IPS-15b (cell line): ENCODE measurements around the gene OR2T34.
"Not testable (repeated sequence)": the region's sequence is repeated elsewhere in the genome, so short reads cannot be mapped to it uniquely, and the experiment has no call there.

ENCODE experiments used
- H3K27me3 ChIP-seq: one replicate; pipeline ENCODE4 v1.6.1; 2013; ENCODE audit warnings: low read length; ENCODE audit not compliant: control insufficient read depth, insufficient read depth
- H3K36me3 ChIP-seq: one replicate; pipeline ENCODE4 v1.6.1; 2013; ENCODE audit warnings: low read length; ENCODE audit not compliant: control insufficient read depth, insufficient read depth
- H3K4me1 ChIP-seq: one replicate; pipeline ENCODE4 v1.6.1; 2013; ENCODE audit warnings: mild to moderate bottlenecking, low read length; ENCODE audit not compliant: control insufficient read depth, insufficient read depth
- H3K4me3 ChIP-seq: one replicate; pipeline ENCODE4 v1.5.1; 2013; ENCODE audit warnings: low read depth, low read length
- H3K9ac ChIP-seq: one replicate; pipeline ENCODE4 v1.6.1; 2013; ENCODE audit warnings: low read depth, mild to moderate bottlenecking, low read length
- H3K9me3 ChIP-seq: one replicate; pipeline ENCODE4 v1.6.1; 2013; ENCODE audit warnings: mild to moderate bottlenecking, low read length; ENCODE audit not compliant: control insufficient read depth, insufficient read depth

Gene OR2T34

DNA sequence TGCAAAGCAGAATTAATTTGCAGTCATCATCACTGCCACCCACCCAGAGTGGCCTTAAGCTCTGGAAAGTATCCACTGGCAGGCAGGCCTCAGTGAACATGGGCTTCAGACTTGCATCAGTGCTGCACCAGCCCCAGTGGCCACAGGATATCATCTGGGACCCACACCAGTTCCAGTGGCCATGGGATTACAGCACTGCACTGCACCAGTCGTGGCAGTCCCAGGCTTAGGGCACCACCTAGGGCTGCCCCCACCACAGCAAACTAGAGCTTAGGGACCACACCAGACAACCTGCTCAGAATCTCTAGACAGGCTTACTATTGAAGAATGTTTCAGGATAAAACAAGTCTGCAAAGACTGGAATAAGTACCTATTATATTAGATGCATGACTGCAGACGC lies 27.2 kb downstream of the OR2T34 start:
- not testable (repeated sequence) for H3K4me1 ChIP-seq, H3K4me3 ChIP-seq

DNA sequence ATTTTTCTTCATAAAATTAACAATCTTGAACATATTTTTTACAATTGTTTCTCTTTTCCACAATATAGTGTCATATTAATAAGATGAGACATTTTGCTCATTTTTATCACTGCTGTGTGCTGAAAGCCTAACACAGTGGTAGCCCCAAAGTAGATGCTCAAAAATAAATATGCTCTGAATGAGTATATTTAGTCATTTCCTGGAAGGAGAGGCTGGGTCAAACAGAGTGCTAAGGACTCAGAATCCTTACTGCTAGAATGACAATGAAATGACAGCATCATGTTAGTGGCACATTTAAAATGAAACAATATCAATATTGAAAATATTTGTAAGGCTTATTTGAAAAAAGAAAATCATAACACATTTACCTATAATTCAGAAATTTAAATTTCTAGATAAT lies 37.1 kb downstream of the OR2T34 start:
- not testable (repeated sequence) for H3K36me3 ChIP-seq, H3K9ac ChIP-seq, H3K4me3 ChIP-seq, H3K4me1 ChIP-seq, H3K9me3 ChIP-seq, H3K27me3 ChIP-seq

More for the DNA sequence above, 27.2 kb downstream of the OR2T34 start:
- H3K27me3 ChIP-seq, H3K9ac ChIP-seq, H3K9me3 ChIP-seq, H3K36me3 ChIP-seq: not testable (repeated sequence)
